Esophagus muscularis mucosa (tissue), 4 donors: ENCODE results near the gene GALR2.

Experiments
- EP300 ChIP-seq: sonication (generic); formaldehyde crosslinking; IDR thresholded peaks from one replicate; pipeline ENCODE4 v1.6.1; 2017; ENCODE audit warnings: antibody characterized with exemption
- POLR2A ChIP-seq: fragments of 450-650 bp; IDR thresholded peaks from one replicate; pipeline ENCODE4 v1.6.1; 2017; ENCODE audit warnings: antibody characterized with exemption, moderate library complexity, mild to moderate bottlenecking, low read depth
- TF ChIP-seq, protein P1 (sequence below), 3 experiments: fragments of 200-600 bp in 2 of 3; fragments of 450-650 bp in 1 of 3; sonication (generic) in 2 of 3; IDR thresholded peaks; one replicate each; pipeline ENCODE4 v1.5.1; 2017 to 2019; ENCODE audit warnings: antibody characterized with exemption in 3 of 3, mild to moderate bottlenecking in 2 of 3, moderate library complexity in 1 of 3

DNA sequence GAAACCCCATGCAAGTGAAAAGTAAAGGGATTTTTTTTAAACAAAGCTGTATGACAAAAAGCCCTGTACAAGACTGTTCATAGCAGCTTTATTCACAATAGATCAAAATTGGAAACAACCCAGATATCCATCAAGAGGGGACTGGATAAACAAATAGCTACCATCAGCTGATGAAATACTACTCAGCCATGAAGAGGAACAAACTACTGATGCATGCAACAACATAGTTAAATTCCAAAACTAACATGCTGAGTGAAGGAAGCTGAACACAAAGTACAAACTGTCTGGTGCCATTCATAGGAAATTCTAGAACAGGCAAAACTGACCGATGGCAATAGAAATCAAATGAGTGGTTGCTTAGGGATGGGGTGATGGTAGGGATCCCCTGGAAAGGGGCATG lies 51.3 kb downstream of the GALR2 start:
- TF ChIP-seq, protein P1, sequence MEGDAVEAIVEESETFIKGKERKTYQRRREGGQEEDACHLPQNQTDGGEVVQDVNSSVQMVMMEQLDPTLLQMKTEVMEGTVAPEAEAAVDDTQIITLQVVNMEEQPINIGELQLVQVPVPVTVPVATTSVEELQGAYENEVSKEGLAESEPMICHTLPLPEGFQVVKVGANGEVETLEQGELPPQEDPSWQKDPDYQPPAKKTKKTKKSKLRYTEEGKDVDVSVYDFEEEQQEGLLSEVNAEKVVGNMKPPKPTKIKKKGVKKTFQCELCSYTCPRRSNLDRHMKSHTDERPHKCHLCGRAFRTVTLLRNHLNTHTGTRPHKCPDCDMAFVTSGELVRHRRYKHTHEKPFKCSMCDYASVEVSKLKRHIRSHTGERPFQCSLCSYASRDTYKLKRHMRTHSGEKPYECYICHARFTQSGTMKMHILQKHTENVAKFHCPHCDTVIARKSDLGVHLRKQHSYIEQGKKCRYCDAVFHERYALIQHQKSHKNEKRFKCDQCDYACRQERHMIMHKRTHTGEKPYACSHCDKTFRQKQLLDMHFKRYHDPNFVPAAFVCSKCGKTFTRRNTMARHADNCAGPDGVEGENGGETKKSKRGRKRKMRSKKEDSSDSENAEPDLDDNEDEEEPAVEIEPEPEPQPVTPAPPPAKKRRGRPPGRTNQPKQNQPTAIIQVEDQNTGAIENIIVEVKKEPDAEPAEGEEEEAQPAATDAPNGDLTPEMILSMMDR (IDR thresholded peaks at IDR 0.05) = no peak
- no peak for TF ChIP-seq EP300
- TF ChIP-seq POLR2A = no peak
